Measurements from ENCODE around the gene BRINP3.

Gene BRINP3

DNA sequence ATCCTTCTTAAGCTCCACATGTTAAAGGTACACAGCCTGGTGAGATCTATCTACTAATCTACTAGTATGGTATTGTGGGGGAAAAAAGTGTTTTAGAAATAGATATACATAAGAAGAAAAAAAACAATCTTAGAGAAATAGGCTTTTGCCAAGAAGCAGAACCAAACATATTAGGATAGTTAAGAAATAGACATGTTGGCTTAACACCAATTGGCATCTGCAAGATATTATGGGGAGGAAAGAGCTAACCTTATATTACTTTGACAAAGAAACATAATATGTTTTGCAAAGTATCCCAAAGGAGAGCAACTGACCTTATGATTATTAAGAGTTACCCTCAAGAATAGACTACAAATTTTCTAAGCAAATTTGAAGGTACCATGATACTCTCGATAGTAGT, 202.9 kb downstream of the BRINP3 start:
- Histone ChIP-seq H2AFZ (ENCODE audit: low read length, unreplicated experiment) (no peak overlapping the region), H3K4me1 (ENCODE audit: control insufficient read depth, insufficient read depth, low read length, unreplicated experiment) (no peaks in the 10 kb centered on the region), H3K36me3 (ENCODE audit: insufficient read depth, low read length) (no peaks in the 10 kb centered on the region), H3K4me3 (ENCODE audit: low read depth, low read length) (no peak overlapping the region), H3K79me2 (ENCODE audit: control insufficient read depth, insufficient read depth, low read length, unreplicated experiment) (no peaks in the 10 kb centered on the region), H3K27ac (ENCODE audit: low read depth, low read length) (no peak overlapping the region), H3K27me3 (ENCODE audit: insufficient read depth, low read length) (no peaks in the 10 kb centered on the region)

- Histone ChIP-seq H2AFZ (ENCODE audit: low read length, unreplicated experiment) (no peak overlapping the region), H3K79me2 (ENCODE audit: control insufficient read depth, insufficient read depth, low read length, unreplicated experiment) (no peaks in the 10 kb centered on the region), H3K27ac (ENCODE audit: low read depth, low read length) (no peak overlapping the region), H3K4me1 (ENCODE audit: control insufficient read depth, insufficient read depth, low read length, unreplicated experiment) (no peaks in the 10 kb centered on the region), H3K27me3 (ENCODE audit: insufficient read depth, low read length) (no peaks in the 10 kb centered on the region), H3K36me3 (ENCODE audit: insufficient read depth, low read length) (no peaks in the 10 kb centered on the region), H3K4me3 (ENCODE audit: low read depth, low read length) (no peak overlapping the region)
Observed at GRCh38 chr1:190273161-190273560, 204.5 kb downstream of the BRINP3 start.

DNA sequence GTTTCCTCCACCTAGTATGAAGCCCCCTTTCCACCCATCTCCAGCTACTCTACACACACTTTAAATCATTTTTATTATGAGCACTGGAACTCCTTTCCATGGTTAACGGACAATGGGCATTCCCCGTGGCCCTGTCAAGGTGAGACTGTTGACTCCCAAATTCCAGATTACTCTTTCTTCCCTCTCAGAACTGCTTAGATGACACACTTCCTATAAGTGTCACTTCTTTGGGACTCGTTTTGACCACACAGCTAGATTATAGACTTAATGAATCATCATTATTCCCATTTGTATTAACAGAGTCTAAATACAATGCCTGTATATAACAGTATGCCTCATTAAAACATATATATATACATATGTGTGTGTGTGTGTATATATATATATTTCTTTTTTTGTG, 215.1 kb downstream of the BRINP3 start:
- no peak overlapping the region for H2AFZ ChIP-seq (ENCODE audit: low read length, unreplicated experiment)
- H3K4me1 ChIP-seq (ENCODE audit: control insufficient read depth, insufficient read depth, low read length, unreplicated experiment): no peaks in the 10 kb centered on the region
- no peaks in the 10 kb centered on the region for H3K27me3 ChIP-seq (ENCODE audit: insufficient read depth, low read length)
- H3K4me3 ChIP-seq (ENCODE audit: low read depth, low read length): no peak overlapping the region
- no peaks in the 10 kb centered on the region for H3K79me2 ChIP-seq (ENCODE audit: control insufficient read depth, insufficient read depth, low read length, unreplicated experiment)
- H3K27ac ChIP-seq (ENCODE audit: low read depth, low read length): no peak overlapping the region
- no peaks in the 10 kb centered on the region for H3K36me3 ChIP-seq (ENCODE audit: insufficient read depth, low read length)

DNA sequence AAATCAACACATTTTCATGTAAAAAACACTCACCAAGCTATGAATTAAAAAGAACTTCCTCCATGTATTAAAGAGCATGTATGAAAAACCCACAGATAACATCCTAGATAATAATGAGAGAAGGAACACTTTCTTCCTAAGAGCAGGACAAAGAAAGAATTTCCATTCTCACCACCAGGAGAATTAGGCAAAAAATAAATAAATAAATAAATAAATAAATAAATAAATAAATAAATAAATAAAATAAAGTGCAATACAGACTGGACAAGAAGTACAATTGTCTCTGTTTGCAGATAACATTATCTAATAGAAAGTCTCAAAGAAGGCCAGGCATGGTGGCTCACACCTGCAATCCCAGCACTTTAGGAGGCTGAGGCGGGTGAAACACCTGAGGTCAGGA, 218.2 kb downstream of the BRINP3 start:
- Histone ChIP-seq H3K36me3 (ENCODE audit: insufficient read depth, low read length) (no peaks in the 10 kb centered on the region), H2AFZ (ENCODE audit: low read length, unreplicated experiment) (no peak overlapping the region), H3K27ac (ENCODE audit: low read depth, low read length) (no peak overlapping the region), H3K4me1 (ENCODE audit: control insufficient read depth, insufficient read depth, low read length, unreplicated experiment) (no peaks in the 10 kb centered on the region), H3K27me3 (ENCODE audit: insufficient read depth, low read length) (no peaks in the 10 kb centered on the region), H3K79me2 (ENCODE audit: control insufficient read depth, insufficient read depth, low read length, unreplicated experiment) (no peaks in the 10 kb centered on the region), H3K4me3 (ENCODE audit: low read depth, low read length) (no peak overlapping the region)

DNA sequence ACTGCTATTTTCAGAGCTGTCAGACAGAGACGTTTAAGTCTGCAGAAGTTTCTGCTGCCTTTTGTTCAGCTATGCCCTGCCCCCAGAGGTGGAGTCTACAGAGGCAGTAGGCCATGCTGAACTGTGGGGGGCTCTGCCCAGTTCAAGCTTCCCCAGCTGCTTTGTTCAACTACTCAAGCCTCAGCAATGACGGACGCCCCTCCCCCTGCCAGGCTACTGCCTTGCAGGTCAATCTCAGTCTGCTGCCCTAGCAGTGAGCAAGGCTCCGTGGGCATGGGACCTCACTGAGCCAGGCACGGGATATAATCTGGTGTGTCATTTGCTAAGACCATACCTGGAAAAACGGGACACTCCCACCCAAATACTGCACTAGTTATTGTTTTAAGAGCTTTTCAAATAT, 219.7 kb downstream of the BRINP3 start:
- no peaks in the 10 kb centered on the region for H3K79me2 ChIP-seq (ENCODE audit: control insufficient read depth, insufficient read depth, low read length, unreplicated experiment)
- H3K36me3 ChIP-seq (ENCODE audit: insufficient read depth, low read length): no peaks in the 10 kb centered on the region
- no peaks in the 10 kb centered on the region for H3K27me3 ChIP-seq (ENCODE audit: insufficient read depth, low read length)
- H3K4me1 ChIP-seq (ENCODE audit: control insufficient read depth, insufficient read depth, low read length, unreplicated experiment): no peaks in the 10 kb centered on the region
- no peak overlapping the region for H2AFZ ChIP-seq (ENCODE audit: low read length, unreplicated experiment)
- H3K27ac ChIP-seq (ENCODE audit: low read depth, low read length): no peak overlapping the region
- H3K4me3 ChIP-seq (ENCODE audit: low read depth, low read length): no peak overlapping the region

- Histone ChIP-seq H3K79me2 (ENCODE audit: control insufficient read depth, insufficient read depth, low read length, unreplicated experiment) (no peaks in the 10 kb centered on the region), H3K36me3 (ENCODE audit: insufficient read depth, low read length) (no peaks in the 10 kb centered on the region), H3K27ac (ENCODE audit: low read depth, low read length) (no peak overlapping the region), H3K27me3 (ENCODE audit: insufficient read depth, low read length) (no peaks in the 10 kb centered on the region), H3K4me1 (ENCODE audit: control insufficient read depth, insufficient read depth, low read length, unreplicated experiment) (no peaks in the 10 kb centered on the region), H3K4me3 (ENCODE audit: low read depth, low read length) (no peak overlapping the region), H2AFZ (ENCODE audit: low read length, unreplicated experiment) (no peak overlapping the region)
Observed at GRCh38 chr1:190252046-190252445, 225.6 kb downstream of the BRINP3 start.

GRCh38 chr1:190250368-190250767, 227.3 kb downstream of the BRINP3 start:
- no peaks in the 10 kb centered on the region for H3K27me3 ChIP-seq (ENCODE audit: insufficient read depth, low read length)
- no peak overlapping the region for H2AFZ ChIP-seq (ENCODE audit: low read length, unreplicated experiment)

GRCh38 chr1:190244406-190244805, 233.3 kb downstream of the BRINP3 start:
- no peaks in the 10 kb centered on the region for H3K36me3 ChIP-seq (ENCODE audit: insufficient read depth, low read length)
- H3K4me1 ChIP-seq (ENCODE audit: control insufficient read depth, insufficient read depth, low read length, unreplicated experiment): no peaks in the 10 kb centered on the region
- H3K27ac ChIP-seq (ENCODE audit: low read depth, low read length): no peak overlapping the region
- H3K27me3 ChIP-seq (ENCODE audit: insufficient read depth, low read length): no peaks in the 10 kb centered on the region
- no peaks in the 10 kb centered on the region for H3K79me2 ChIP-seq (ENCODE audit: control insufficient read depth, insufficient read depth, low read length, unreplicated experiment)
- no peak overlapping the region for H3K4me3 ChIP-seq (ENCODE audit: low read depth, low read length)
- no peak overlapping the region for H2AFZ ChIP-seq (ENCODE audit: low read length, unreplicated experiment)

More at GRCh38 chr1:190250368-190250767, 227.3 kb downstream of the BRINP3 start:
- H3K4me1 ChIP-seq (ENCODE audit: control insufficient read depth, insufficient read depth, low read length, unreplicated experiment): no peaks in the 10 kb centered on the region
- H3K4me3 ChIP-seq (ENCODE audit: low read depth, low read length): no peak overlapping the region
- no peaks in the 10 kb centered on the region for H3K79me2 ChIP-seq (ENCODE audit: control insufficient read depth, insufficient read depth, low read length, unreplicated experiment)
- no peak overlapping the region for H3K27ac ChIP-seq (ENCODE audit: low read depth, low read length)
- H3K36me3 ChIP-seq (ENCODE audit: insufficient read depth, low read length): no peaks in the 10 kb centered on the region

- no peak overlapping the region for H2AFZ ChIP-seq (ENCODE audit: low read length, unreplicated experiment)
- no peak overlapping the region for H3K4me3 ChIP-seq (ENCODE audit: low read depth, low read length)
- no peaks in the 10 kb centered on the region for H3K79me2 ChIP-seq (ENCODE audit: control insufficient read depth, insufficient read depth, low read length, unreplicated experiment)
Observed at GRCh38 chr1:190243056-190243455, 234.6 kb downstream of the BRINP3 start.

DNA sequence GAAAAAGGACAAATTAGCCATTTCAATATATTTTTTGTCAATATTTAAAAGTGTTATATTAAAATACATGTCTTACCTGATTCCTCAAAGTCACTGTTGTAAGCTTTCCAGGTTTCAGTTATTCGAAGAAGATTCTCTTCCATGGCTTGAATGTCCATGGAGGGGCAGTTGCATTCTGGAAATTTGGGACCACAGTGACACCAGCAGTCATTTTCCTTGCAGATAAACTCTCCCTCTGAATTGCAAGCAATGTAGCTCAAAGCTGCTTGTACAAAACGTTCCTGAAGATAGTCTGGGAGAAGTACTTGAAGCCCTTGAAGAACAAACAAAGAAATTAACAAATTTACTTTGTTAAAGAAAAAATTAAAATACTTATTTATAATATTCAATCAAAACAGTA, 251.7 kb downstream of the BRINP3 start:
- Histone ChIP-seq H3K4me1 (ENCODE audit: control insufficient read depth, insufficient read depth, low read length, unreplicated experiment) (no peaks in the 10 kb centered on the region), H3K27ac (ENCODE audit: low read depth, low read length) (no peak overlapping the region), H3K27me3 (ENCODE audit: insufficient read depth, low read length) (no peaks in the 10 kb centered on the region), H3K36me3 (ENCODE audit: insufficient read depth, low read length) (no peaks in the 10 kb centered on the region), H3K4me3 (ENCODE audit: low read depth, low read length) (no peak overlapping the region), H2AFZ (ENCODE audit: low read length, unreplicated experiment) (no peak overlapping the region), H3K79me2 (ENCODE audit: control insufficient read depth, insufficient read depth, low read length, unreplicated experiment) (no peaks in the 10 kb centered on the region)

More at GRCh38 chr1:190243056-190243455, 234.6 kb downstream of the BRINP3 start:
- Histone ChIP-seq H3K4me1 (ENCODE audit: control insufficient read depth, insufficient read depth, low read length, unreplicated experiment) (no peaks in the 10 kb centered on the region), H3K27ac (ENCODE audit: low read depth, low read length) (no peak overlapping the region), H3K27me3 (ENCODE audit: insufficient read depth, low read length) (no peaks in the 10 kb centered on the region), H3K36me3 (ENCODE audit: insufficient read depth, low read length) (no peaks in the 10 kb centered on the region)

DNA sequence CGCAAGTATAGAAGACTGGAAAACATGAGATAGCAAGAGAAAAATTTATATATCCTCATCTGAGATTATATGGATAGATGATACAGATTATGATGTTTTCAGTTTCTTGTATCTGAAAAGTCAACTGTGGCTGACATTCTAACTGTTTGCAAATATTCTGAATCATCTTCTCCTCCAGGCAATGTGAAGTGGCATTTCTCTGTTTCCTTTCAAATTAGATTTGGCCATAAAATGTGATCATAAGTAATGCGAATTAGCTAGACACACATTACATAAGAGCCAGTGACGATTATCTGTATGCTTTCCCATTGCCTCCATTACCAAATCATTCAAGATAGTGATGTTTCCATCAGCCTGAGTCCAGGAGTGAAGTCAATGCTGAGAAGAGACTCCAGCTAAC, 265.2 kb downstream of the BRINP3 start:
- Histone ChIP-seq H3K27me3 (ENCODE audit: insufficient read depth, low read length) (no peaks in the 10 kb centered on the region), H3K4me3 (ENCODE audit: low read depth, low read length) (no peak overlapping the region), H3K36me3 (ENCODE audit: insufficient read depth, low read length) (no peaks in the 10 kb centered on the region), H3K4me1 (ENCODE audit: control insufficient read depth, insufficient read depth, low read length, unreplicated experiment) (no peaks in the 10 kb centered on the region), H3K79me2 (ENCODE audit: control insufficient read depth, insufficient read depth, low read length, unreplicated experiment) (no peaks in the 10 kb centered on the region), H3K27ac (ENCODE audit: low read depth, low read length) (no peak overlapping the region), H2AFZ (ENCODE audit: low read length, unreplicated experiment) (no peak overlapping the region)
